ENCODE results near the gene PLA2G1B. TPM values are rescaled to one million over a fixed set of nuclear protein-coding genes. Genes with fewer than 3 reads are reported as not detected.
"Not testable (repeated sequence)": the region's sequence is repeated elsewhere in the genome, so short reads cannot be mapped to it uniquely, and the experiment has no call there.

PLA2G1B gene
- total RNA-seq, 4 donors from 2014 or later = not detected

DNA sequence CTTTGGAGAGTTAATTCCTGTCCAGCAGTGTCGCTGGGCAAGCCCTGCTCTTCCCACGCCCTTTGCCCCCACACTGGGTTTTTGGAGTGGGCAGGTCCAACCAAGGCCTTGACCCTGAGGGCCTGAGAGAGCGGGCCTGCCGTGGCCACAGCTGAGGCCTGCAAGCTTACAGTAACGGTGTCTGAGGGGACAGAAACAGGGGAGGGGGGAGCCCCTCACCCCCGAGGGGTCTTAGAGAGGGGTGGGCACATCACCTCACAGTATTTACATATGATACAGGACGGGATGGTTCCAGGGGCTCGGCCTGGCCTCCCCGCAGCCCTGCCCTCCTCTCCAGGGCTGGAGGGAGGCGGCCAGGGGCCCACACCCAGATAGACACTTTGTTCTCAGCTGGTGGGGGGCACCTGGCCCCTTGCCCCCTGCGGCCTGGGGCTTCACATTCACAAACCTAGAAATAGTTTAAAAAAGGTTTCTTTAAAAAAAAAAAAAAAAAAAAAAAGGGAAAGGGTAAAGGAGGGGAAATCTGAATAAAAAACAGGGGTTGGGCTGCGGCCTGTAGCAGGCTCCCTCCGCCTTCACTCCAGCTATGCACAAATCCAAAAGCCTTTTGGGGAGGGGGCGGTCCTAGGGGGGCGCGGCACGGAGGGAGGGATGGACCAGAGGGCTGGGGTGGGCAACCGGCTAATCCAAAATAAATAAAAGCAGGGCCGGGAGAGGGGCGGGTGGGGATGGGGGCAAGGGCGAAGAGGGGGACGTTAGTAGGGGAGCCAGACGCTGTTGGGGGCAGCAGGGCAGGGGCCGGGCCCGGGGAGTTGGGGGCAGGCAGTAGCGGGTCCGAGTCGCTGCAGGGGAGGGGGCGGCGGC, 14.8 kb upstream of the PLA2G1B start:
- H3K27me3 ChIP-seq = no peaks in the 10 kb centered on the region
- H3K4me1 ChIP-seq = no peaks in the 10 kb centered on the region
- 63% methylated on average over 29 of the region's 30 CpGs; no CpG with 5 or more reads in 1 of the 2 donors for WGBS, 2 donors (ENCODE audit: low coverage in 1 of 2)
- H3K4me3 ChIP-seq = no peak overlapping the region
- TF ChIP-seq CTCF (IDR thresholded peaks at IDR 0.05) = no peak
- TF ChIP-seq POLR2A (IDR thresholded peaks at IDR 0.05) = no peak
- intact Hi-C loops (cut with DNase I; ENCODE audit: low total_unique reads) = no loop called here
- H3K27ac ChIP-seq = no peak overlapping the region
- H3K9me3 ChIP-seq = no peaks in the 10 kb centered on the region
- in situ Hi-C loops (cut with MboI; ENCODE audit: low pct_ligation_motif_present in 1 of 4, low pct_unique_long_range_greater_than_20kb in 1 of 4, low sequenced_read_pairs in 3 of 4) = no loop called here
- no peaks in the 10 kb centered on the region for H3K36me3 ChIP-seq
- DNase-seq = no peak

DNA sequence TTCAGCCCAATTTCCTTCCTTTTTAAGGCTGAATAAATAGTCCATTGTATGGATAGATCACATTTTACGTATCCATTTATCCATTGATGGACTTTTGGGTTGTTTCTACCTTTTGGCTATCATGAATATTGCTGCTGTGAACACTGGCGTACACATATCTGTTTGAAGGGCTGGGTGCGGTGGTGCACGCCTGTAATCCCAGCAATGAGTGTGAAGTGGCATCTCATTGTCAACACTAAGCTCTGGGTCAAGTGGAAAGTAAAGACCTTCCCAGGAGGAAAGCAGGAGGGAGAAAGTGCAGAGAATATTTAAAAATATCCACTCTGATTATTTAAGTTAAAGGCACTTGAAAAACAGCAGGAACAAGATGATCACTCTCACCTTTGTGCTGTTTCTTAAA, 11.7 kb upstream of the PLA2G1B start:
- DNase-seq = no peak
- intact Hi-C loops (cut with DNase I; ENCODE audit: low total_unique reads) = no loop called here
- TF ChIP-seq POLR2A (IDR thresholded peaks at IDR 0.05) = no peak
- TF ChIP-seq POLR2AphosphoS5 (IDR thresholded peaks at IDR 0.05) = no peak
- no peak for TF ChIP-seq EP300 (IDR thresholded peaks at IDR 0.05; ENCODE audit: low read depth)
- TF ChIP-seq CTCF (IDR thresholded peaks at IDR 0.05) = no peak
- H3K27me3 ChIP-seq = no peaks in the 10 kb centered on the region
- H3K36me3 ChIP-seq = no peaks in the 10 kb centered on the region
- 69 to 81% methylated on average over 4 of the region's 4 CpGs for WGBS, 2 donors (ENCODE audit: low coverage in 1 of 2)
- H3K4me1 ChIP-seq = no peaks in the 10 kb centered on the region
- H3K9me3 ChIP-seq = no peaks in the 10 kb centered on the region
- H3K4me3 ChIP-seq = no peak overlapping the region
- H3K27ac ChIP-seq = no peak overlapping the region
- in situ Hi-C loops (cut with MboI; ENCODE audit: low pct_ligation_motif_present in 1 of 4, low pct_unique_long_range_greater_than_20kb in 1 of 4, low sequenced_read_pairs in 3 of 4) = no loop called here

GRCh38 chr12:120337730-120338129, 10.2 kb upstream of the PLA2G1B start:
- 83 to 86% methylated on average over 1 to 2 of the region's 2 CpGs for WGBS, 2 donors (ENCODE audit: low coverage in 1 of 2)
- in situ Hi-C loops (cut with MboI; ENCODE audit: low pct_ligation_motif_present in 1 of 4, low pct_unique_long_range_greater_than_20kb in 1 of 4, low sequenced_read_pairs in 3 of 4) = no loop called here

GRCh38 chr12:120336392-120336791, 8.8 kb upstream of the PLA2G1B start:
- H3K27ac ChIP-seq; H3K36me3 ChIP-seq; DNase-seq; H3K4me1 ChIP-seq; H3K9me3 ChIP-seq; H3K27me3 ChIP-seq; intact Hi-C loops (cut with DNase I; ENCODE audit: low total_unique reads); H3K4me3 ChIP-seq; in situ Hi-C loops (cut with MboI; ENCODE audit: low pct_ligation_motif_present in 1 of 4, low pct_unique_long_range_greater_than_20kb in 1 of 4, low sequenced_read_pairs in 3 of 4): not testable (repeated sequence)
- 98% methylated on average over 2 of the region's 2 CpGs; no CpG with 5 or more reads in 1 of the 2 donors for WGBS, 2 donors (ENCODE audit: low coverage in 1 of 2)

More at GRCh38 chr12:120337730-120338129, 10.2 kb upstream of the PLA2G1B start:
- DNase-seq = no peak
- Histone ChIP-seq H3K36me3 (no peaks in the 10 kb centered on the region), H3K4me1 (no peaks in the 10 kb centered on the region), H3K9me3 (no peaks in the 10 kb centered on the region), H3K4me3 (no peak overlapping the region), H3K27me3 (no peaks in the 10 kb centered on the region), H3K27ac (no peak overlapping the region)
- intact Hi-C loops (cut with DNase I; ENCODE audit: low total_unique reads) = no loop called here
- TF ChIP-seq POLR2AphosphoS5 (IDR thresholded peaks at IDR 0.05) (no peak), CTCF (IDR thresholded peaks at IDR 0.05) (no peak), POLR2A (IDR thresholded peaks at IDR 0.05) (no peak), EP300 (IDR thresholded peaks at IDR 0.05; ENCODE audit: low read depth) (no peak)

DNA sequence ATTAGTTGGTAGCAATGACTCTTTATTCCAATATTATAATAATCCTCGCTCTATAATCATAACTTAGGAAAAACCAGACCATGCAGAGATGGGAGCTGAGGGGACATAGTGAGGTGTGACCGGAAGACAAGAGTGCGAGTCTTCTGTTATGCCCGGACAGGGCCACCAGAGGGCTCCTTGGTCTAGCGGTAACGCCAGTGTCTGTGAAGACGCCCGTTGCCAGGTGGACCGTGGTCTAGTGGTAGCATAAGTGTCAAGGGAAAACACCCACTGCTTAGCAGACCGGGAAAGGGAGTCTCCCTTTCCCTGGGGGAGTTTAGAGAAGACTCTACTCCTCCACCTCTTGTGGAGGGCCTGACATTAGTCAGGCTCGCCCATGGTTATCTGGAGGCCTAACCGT, 7.9 kb upstream of the PLA2G1B start:
- H3K27ac ChIP-seq; H3K9me3 ChIP-seq; H3K36me3 ChIP-seq; in situ Hi-C loops (cut with MboI; ENCODE audit: low pct_ligation_motif_present in 1 of 4, low pct_unique_long_range_greater_than_20kb in 1 of 4, low sequenced_read_pairs in 3 of 4); H3K4me1 ChIP-seq; H3K27me3 ChIP-seq; intact Hi-C loops (cut with DNase I; ENCODE audit: low total_unique reads); H3K4me3 ChIP-seq: not testable (repeated sequence)
- WGBS, 2 donors (ENCODE audit: low coverage in 1 of 2) = 6 to 15% methylated on average over 3 to 12 of the region's 12 CpGs
- peak; percentile 61 to 71 (median 63) for TF ChIP-seq CTCF (IDR thresholded peaks at IDR 0.05)
- peak; percentile 80 for DNase-seq

Data from transverse colon (tissue), 4 donors.